ENCODE results near the gene SNX32.

GRCh38 chr11:65852508-65853245 lies 18.9 kb downstream of the SNX32 start:
- TF ChIP-seq, protein P1, sequence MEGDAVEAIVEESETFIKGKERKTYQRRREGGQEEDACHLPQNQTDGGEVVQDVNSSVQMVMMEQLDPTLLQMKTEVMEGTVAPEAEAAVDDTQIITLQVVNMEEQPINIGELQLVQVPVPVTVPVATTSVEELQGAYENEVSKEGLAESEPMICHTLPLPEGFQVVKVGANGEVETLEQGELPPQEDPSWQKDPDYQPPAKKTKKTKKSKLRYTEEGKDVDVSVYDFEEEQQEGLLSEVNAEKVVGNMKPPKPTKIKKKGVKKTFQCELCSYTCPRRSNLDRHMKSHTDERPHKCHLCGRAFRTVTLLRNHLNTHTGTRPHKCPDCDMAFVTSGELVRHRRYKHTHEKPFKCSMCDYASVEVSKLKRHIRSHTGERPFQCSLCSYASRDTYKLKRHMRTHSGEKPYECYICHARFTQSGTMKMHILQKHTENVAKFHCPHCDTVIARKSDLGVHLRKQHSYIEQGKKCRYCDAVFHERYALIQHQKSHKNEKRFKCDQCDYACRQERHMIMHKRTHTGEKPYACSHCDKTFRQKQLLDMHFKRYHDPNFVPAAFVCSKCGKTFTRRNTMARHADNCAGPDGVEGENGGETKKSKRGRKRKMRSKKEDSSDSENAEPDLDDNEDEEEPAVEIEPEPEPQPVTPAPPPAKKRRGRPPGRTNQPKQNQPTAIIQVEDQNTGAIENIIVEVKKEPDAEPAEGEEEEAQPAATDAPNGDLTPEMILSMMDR (IDR thresholded peaks at IDR 0.05; ENCODE audit: low read depth, low read length, poor library complexity, severe bottlenecking): no peak
- TF ChIP-seq EZH2phosphoT487 (IDR thresholded peaks at IDR 0.05; ENCODE audit: borderline replicate concordance, low read length): no peak
